Activated T-helper 1 cell treated with anti-CD3 and anti-CD28 coated beads, Interleukin-12 subunit alpha, Interleukin-12 subunit beta, Interleukin-2, Interleukin-4 antibody, amounts not matched to agents 30 ng/mL and 10 ng/mL and 1 ng/mL, durations not matched to agents 14 hours and 24 hours and 36 hours (primary cell): ENCODE data around the gene BTN3A1. TPM values are rescaled to one million over a fixed set of nuclear protein-coding genes. Genes with fewer than 3 reads are reported as not detected.
"Not testable (repeated sequence)": the region's sequence is repeated elsewhere in the genome, so short reads cannot be mapped to it uniquely, and the experiment has no call there.

Experiments
- DNase-seq: peaks from one replicate; pipeline ENCODE4 v3.0.0; 2021; ENCODE audit warnings: low spot score
- H3K27ac Mint-ChIP-seq: one replicate; pipeline ENCODE4 v1.8.0; 2021; ENCODE audit warnings: mild to moderate bottlenecking, mixed read lengths
- H3K27me3 Mint-ChIP-seq: one replicate; pipeline ENCODE4 v1.8.0; 2022; ENCODE audit warnings: mild to moderate bottlenecking, moderate library complexity, mixed read lengths; ENCODE audit not compliant: insufficient read depth
- H3K36me3 Mint-ChIP-seq: one replicate; pipeline ENCODE4 v1.8.0; 2021; ENCODE audit warnings: low read depth, mixed read lengths
- H3K4me1 Mint-ChIP-seq: one replicate; pipeline ENCODE4 v1.8.0; 2021; ENCODE audit warnings: low read depth, mixed read lengths
- H3K4me3 Mint-ChIP-seq: one replicate; pipeline ENCODE4 v1.8.0; 2021; ENCODE audit warnings: mild to moderate bottlenecking, moderate library complexity, mixed read lengths
- H3K9me3 Mint-ChIP-seq: one replicate; pipeline ENCODE4 v1.8.0; 2021; ENCODE audit warnings: mixed read lengths
- intact Hi-C: fragments of 100-400 bp; cut with micrococcal nuclease; formaldehyde crosslinking; loops from one replicate; pipeline ENCODE4 v1.15.1; 2024
- total RNA-seq: library from RNA; stranded (reverse); gene quantifications from 2 replicates; pipeline ENCODE4 v1.2.3, GENCODE V29; 2022

BTN3A1 gene
- total RNA-seq, 1 donor from 2014 or later, result 30.6 TPM

DNA sequence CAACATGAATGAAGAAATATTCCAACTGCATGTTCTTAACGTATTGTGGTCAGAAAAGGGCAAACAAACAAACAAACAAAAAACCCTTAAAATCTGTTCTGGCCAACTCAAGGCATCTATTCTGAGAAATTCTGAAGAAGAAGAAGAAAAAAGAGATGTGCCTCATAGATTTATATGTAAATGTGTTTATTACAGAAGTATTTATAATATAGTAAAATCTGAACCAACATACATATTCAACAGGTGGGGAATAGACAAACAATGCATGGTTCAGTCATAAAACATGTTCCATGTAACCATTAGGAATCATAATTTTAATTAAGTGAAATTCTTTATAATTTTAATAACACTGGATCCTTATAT lies 36.5 kb upstream of the BTN3A1 start:
- Mint-ChIP-seq H3K4me1 (peaks cover 56% of the 10 kb centered on the region), H3K36me3 (peaks cover 16% of the 10 kb centered on the region), H3K9me3 (no peaks in the 10 kb centered on the region), H3K27me3 (no peaks in the 10 kb centered on the region), H3K27ac (no peak overlapping the region), H3K4me3 (no peak overlapping the region)
- intact Hi-C loops, result loop anchor here (1.0 to 2.0 kb wide), 6 partner anchors 17 to 172 kb away; partner anchors contain the start of genes BTN2A2, BTN3A1 and BTN3A3
- no peak for DNase-seq

DNA sequence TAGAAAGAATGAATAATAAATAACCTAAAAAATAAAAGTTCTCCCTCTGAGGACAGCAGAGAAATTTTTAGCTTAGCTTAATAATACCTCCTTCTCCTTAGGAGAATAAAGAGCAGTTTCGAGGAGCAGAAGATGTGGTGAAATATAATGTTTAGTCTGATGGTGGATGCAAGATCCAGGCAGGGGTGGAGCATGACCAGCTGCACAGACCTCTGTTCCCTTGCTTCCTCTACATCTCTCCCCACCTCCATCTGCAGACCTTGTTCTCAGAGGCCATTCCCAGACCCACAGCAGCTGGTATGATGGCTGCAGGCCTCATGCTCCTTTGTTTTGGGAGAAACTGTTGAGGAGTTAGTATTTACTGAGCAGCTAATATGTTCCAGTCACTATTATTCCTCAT lies 35.6 kb upstream of the BTN3A1 start:
- Mint-ChIP-seq H3K36me3 (peaks cover 22% of the 10 kb centered on the region), H3K27me3 (no peaks in the 10 kb centered on the region), H3K4me1 (peaks cover 53% of the 10 kb centered on the region), H3K4me3 (peak overlapping the region; percentile 78), H3K27ac (peak overlapping the region; percentile 53), H3K9me3 (no peaks in the 10 kb centered on the region)
- DNase-seq, result no peak
- intact Hi-C loops, result no loop called here

DNA sequence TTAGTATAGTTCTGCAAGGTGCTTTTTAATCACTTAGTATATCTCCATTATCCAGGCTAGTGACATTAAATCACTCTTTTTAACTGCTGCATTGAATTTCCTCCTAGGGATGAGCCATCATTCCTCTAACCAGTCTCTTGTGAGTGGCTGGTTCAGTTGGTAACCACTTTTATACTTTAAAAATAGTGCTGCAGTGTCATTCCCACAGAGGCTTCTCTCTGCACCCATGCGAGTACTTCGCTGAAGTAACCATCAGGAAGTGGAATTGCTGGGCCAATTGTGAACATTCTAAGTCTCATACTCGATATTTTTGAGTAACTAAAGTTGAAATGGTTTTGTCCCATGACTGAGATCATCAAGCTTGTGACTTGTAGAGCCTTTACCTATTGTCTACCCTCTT lies 35.0 kb upstream of the BTN3A1 start:
- no peak for DNase-seq
- H3K9me3 Mint-ChIP-seq, result no peaks in the 10 kb centered on the region
- peak overlapping the region; percentile 78 for H3K4me3 Mint-ChIP-seq
- no peaks in the 10 kb centered on the region for H3K27me3 Mint-ChIP-seq
- peaks cover 25% of the 10 kb centered on the region for H3K36me3 Mint-ChIP-seq
- H3K4me1 Mint-ChIP-seq, result peaks cover 47% of the 10 kb centered on the region
- peak overlapping the region; percentile 53 for H3K27ac Mint-ChIP-seq
- intact Hi-C loops, result no loop called here

DNA sequence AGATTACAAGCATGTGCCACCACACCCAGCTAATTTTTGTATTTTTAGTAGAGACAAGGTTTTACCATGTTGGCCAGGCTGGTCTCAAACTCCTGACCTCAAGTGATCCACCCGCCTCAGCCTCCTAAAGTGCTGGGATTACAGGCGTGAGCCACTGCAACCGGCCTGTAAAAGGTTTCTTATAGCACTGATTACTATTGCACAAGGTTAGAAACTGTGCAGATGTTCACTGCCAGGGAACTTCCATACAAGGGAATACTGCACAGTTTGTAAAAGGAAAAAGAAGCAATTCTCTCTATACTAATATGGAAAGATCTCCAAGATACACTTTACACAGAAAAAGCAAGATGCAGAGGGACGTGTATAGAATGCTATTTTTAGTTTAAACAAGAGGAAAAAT lies 30.3 kb upstream of the BTN3A1 start:
- H3K27ac Mint-ChIP-seq, intact Hi-C loops, H3K4me3 Mint-ChIP-seq, H3K27me3 Mint-ChIP-seq, H3K9me3 Mint-ChIP-seq, DNase-seq: not testable (repeated sequence)
- Mint-ChIP-seq H3K36me3 (peaks cover 61% of the 10 kb centered on the region), H3K4me1 (peaks cover 31% of the 10 kb centered on the region)

DNA sequence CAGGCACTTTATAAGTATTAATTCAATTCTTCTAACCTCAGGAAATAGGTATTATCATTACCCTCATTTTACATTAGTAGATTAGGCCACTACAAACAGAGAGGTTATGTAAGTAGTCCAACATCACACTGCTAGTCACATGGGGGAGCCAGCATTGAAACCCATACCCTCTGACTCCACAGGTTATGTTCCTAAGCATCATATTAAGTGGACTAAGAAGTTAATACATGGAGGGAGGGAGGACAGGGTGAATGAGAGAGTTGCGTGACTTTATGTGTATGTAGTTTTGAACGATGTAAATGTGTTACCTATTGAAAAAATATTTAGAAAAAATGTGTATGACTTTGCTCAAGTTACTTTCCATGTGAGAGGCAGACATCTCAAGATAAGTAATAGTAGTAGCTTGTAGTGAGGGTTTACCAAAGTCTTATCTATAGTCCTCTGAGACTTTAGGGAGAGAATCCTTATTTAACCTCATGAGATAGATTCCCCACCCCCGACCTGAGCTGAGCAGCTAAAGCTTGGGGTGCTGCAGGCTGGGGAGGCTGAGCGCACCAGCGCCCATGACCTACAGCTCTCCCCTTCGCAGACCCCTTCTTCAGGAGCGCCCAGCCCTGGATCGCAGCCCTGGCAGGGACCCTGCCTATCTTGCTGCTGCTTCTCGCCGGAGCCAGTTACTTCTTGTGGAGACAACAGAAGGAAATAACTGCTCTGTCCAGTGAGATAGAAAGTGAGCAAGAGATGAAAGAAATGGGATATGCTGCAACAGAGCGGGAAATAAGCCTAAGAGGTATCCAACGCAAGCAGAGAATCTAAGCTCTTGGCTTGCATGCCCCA lies 29.5 kb upstream of the BTN3A1 start:
- H3K27me3 Mint-ChIP-seq, result no peaks in the 10 kb centered on the region
- no peaks in the 10 kb centered on the region for H3K9me3 Mint-ChIP-seq
- intact Hi-C loops, result no loop called here
- peaks cover 65% of the 10 kb centered on the region for H3K36me3 Mint-ChIP-seq
- H3K27ac Mint-ChIP-seq, result no peak overlapping the region
- H3K4me1 Mint-ChIP-seq, result peaks cover 24% of the 10 kb centered on the region
- no peak for DNase-seq
- no peak overlapping the region for H3K4me3 Mint-ChIP-seq

DNA sequence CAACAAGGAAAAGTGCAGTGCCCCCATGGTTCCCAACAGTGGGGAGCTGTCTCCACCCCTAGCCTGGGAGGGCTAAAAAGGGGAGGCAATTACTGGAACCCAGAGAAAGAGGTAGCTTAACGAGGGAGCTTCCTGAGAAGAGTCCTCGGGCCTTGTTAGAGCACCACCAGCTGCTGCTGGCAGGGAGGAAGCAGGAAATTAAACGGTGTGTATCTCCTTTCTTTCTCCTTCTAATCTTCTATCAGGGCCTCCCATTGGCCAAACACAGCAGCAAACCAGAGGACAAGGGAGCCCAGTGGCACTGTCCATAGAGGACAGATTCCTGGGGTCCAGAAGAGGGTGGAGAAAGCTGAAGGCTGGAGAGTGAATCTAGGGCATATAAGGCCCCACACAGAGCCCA lies 26.8 kb upstream of the BTN3A1 start:
- Mint-ChIP-seq H3K9me3 (no peaks in the 10 kb centered on the region), H3K36me3 (peaks cover 56% of the 10 kb centered on the region), H3K4me3 (no peak overlapping the region), H3K4me1 (peaks cover 20% of the 10 kb centered on the region), H3K27me3 (no peaks in the 10 kb centered on the region), H3K27ac (no peak overlapping the region)
- intact Hi-C loops, result no loop called here
- no peak for DNase-seq

DNA sequence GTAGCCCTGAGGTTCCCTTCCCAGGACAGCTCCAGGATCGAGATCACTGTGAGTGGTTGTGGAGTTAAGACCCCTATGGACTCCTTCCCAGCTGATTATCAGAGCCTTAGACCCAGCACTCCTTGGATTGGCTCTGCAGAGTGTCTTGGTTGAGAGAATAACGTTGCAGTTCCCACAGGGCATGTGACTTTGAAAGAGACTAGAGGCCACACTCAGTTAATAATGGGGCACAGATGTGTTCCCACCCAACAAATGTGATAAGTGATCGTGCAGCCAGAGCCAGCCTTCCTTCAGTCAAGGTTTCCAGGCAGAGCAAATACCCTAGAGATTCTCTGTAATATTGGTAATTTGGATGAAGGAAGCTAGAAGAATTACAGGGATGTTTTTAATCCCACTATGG lies 24.4 kb upstream of the BTN3A1 start:
- Mint-ChIP-seq H3K27me3 (no peaks in the 10 kb centered on the region), H3K9me3 (no peaks in the 10 kb centered on the region), H3K4me1 (peaks cover 20% of the 10 kb centered on the region), H3K27ac (no peak overlapping the region), H3K36me3 (peaks cover 42% of the 10 kb centered on the region), H3K4me3 (no peak overlapping the region)
- no peak for DNase-seq
- intact Hi-C loops, result no loop called here

DNA sequence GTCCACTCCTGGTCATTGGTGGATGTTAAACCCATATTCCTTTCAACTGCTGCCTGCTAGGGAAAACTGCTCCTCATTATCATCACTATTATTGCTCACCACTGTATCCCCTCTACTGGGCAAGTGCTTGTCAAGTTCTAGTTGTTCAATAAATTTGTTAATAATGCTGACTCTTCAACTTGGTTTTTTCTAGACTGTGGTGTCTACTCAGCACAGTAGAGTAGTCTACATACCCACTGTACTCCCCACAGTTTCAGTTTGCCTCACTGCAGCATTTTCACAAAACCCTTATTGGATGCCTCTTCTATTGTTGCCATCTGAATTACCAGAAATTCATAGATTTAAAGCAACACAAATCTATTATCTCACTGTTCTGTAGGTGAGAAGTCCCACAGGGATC lies 23.9 kb upstream of the BTN3A1 start:
- H3K27ac Mint-ChIP-seq, H3K9me3 Mint-ChIP-seq, DNase-seq, H3K4me3 Mint-ChIP-seq, intact Hi-C loops, H3K27me3 Mint-ChIP-seq: not testable (repeated sequence)
- peaks cover 24% of the 10 kb centered on the region for H3K4me1 Mint-ChIP-seq
- H3K36me3 Mint-ChIP-seq, result peaks cover 41% of the 10 kb centered on the region

DNA sequence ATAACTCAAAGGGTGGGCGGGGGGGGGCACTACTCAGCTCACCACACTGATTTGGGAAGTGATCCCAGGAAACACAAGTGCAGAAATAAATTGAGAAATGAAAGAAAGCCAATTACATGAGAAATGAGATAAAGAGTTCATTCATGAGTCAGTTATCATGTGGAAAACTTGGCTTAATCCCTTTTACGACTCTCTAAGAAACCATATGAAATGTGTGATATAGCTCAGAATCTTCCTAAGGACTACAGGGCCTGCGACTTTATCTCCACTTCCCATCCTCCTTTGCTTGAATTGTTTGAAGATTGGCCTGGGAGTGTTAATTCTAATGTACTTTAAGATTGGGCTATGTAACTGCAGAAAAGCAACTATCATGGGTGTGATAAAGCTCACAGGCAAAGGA lies 22.8 kb upstream of the BTN3A1 start:
- H3K27ac Mint-ChIP-seq, result peak overlapping the region; percentile 11
- H3K4me1 Mint-ChIP-seq, result peaks cover 30% of the 10 kb centered on the region
- peaks cover 31% of the 10 kb centered on the region for H3K36me3 Mint-ChIP-seq
- no peak for DNase-seq
- no peak overlapping the region for H3K4me3 Mint-ChIP-seq
- intact Hi-C loops, result no loop called here
- no peaks in the 10 kb centered on the region for H3K9me3 Mint-ChIP-seq
- no peaks in the 10 kb centered on the region for H3K27me3 Mint-ChIP-seq

DNA sequence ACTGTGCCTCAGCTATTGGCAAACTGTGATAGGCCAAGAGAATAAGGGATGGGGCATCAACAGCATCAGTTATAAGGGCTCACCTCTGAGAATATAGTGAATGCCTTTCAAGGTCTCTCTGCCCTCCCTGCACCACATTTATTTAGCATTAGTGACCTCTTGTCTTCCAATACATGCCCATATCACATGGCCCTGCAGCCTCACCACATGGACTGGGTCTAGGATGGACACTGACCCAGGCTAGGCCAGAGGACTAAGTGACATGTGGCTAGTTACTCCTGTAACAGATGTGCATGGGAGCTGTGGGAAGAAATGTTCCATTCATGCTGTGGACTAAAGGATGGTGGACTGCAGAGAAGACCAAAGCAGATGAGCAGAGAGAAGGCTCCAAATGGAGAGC lies 22.3 kb upstream of the BTN3A1 start:
- no peak overlapping the region for H3K27ac Mint-ChIP-seq
- intact Hi-C loops, result loop anchor here (5.0 kb wide), 1 partner anchor 37 kb away; no protein-coding TSS in a partner anchor

DNA sequence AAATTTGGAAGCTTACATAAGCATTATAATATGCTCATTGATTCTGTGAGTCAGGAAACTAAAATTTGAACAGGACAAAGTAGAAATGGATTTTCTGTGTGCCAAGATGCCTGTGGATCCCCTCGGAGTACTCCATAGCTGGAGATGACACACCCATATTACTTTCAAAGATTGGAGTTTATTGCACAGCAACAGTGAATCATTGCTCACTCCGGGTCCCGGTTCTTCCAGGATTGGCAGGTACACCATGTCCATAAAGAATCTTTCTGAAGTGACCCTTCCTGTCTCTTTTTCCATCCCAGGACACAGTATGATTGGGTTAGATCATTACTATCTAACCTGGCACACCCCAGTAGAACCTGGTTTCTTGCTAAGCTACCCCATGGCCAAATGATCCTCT lies 21.8 kb upstream of the BTN3A1 start:
- H3K9me3 Mint-ChIP-seq, result no peaks in the 10 kb centered on the region
- no peak overlapping the region for H3K27ac Mint-ChIP-seq
- peaks cover 31% of the 10 kb centered on the region for H3K36me3 Mint-ChIP-seq
- no peak overlapping the region for H3K4me3 Mint-ChIP-seq
- intact Hi-C loops, result loop anchor here (5.0 kb wide), 1 partner anchor 38 kb away; no protein-coding TSS in a partner anchor
- H3K4me1 Mint-ChIP-seq, result peaks cover 36% of the 10 kb centered on the region
- DNase-seq, result no peak
- no peaks in the 10 kb centered on the region for H3K27me3 Mint-ChIP-seq

More for the DNA sequence above, 22.3 kb upstream of the BTN3A1 start:
- DNase-seq, result no peak
- Mint-ChIP-seq H3K4me1 (peaks cover 33% of the 10 kb centered on the region), H3K27me3 (no peaks in the 10 kb centered on the region), H3K36me3 (peaks cover 30% of the 10 kb centered on the region), H3K4me3 (no peak overlapping the region), H3K9me3 (no peaks in the 10 kb centered on the region)

DNA sequence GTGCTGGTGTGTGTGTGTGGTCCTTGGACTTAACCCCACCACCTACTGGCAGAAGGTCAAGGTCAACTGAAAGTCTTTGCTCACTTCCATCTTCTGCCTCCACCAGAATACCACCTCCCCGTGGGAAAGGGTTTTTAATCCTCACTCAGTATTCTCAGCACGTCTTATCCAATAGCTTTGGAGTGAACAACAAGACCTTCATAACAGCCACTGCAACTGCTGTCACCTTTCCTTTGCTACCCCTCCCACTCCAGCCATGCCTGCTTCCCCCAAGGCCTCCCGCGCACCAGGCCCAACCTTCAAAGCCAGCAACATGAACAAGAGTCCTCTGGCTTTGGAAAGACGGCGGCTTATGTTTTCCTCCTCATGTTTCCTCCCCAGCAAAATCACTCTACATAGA lies 20.0 kb upstream of the BTN3A1 start:
- H3K36me3 Mint-ChIP-seq, result peaks cover 22% of the 10 kb centered on the region

DNA sequence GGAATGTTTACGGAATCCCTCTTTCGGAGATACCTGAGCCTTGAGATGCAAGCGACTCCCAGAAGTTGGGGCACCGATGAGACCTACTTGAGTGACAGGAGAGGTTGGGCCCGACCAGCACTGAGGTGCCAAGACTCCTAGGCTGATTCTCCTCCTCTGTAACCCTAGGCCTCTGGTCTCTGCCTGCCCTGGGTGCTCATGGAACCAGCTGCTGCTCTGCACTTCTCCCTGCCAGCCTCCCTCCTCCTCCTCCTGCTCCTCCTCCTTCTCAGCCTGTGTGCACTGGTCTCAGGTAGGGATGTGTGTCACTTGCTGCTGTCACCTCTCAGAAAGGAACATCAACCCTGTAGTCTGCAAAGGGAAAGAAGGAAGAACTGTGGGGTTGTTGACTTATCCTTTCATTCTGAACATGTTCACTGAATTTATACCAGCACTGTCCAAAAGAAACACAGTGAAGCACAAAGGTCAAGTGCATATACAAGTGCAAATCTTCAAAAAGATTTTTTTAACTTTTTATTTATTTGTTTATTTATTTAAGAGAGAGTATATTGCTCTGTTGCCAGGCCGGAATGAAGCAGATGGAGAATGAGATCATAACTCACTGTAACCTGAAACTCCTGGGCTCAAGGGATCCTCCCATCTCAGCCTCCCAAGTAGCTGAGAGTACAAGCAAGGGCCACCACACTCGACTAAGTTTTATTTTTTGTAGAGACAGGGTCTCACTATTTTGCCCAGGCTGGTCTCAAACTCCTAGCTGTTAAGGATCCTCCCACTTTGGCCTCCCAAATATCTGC lies 18.3 kb upstream of the BTN3A1 start:
- H3K4me1 Mint-ChIP-seq, result peaks cover 57% of the 10 kb centered on the region
- peak overlapping the region; percentile 95 for H3K4me3 Mint-ChIP-seq
- intact Hi-C loops, result loop anchor here (1.0 to 5.0 kb wide), 7 partner anchors 18 to 90 kb away; partner anchors contain the start of genes BTN2A1, BTN3A1, BTN3A2 and BTN3A3

More for the DNA sequence above, 20.0 kb upstream of the BTN3A1 start:
- Mint-ChIP-seq H3K27me3 (no peaks in the 10 kb centered on the region), H3K4me1 (peaks cover 53% of the 10 kb centered on the region), H3K27ac (peak overlapping the region; percentile 59), H3K4me3 (peak overlapping the region; percentile 95), H3K9me3 (no peaks in the 10 kb centered on the region)
- intact Hi-C loops, result loop anchor here (2.0 to 5.0 kb wide), 3 partner anchors 17 to 40 kb away; partner anchors contain the start of gene BTN3A2
- no peak for DNase-seq

More for the DNA sequence above, 18.3 kb upstream of the BTN3A1 start:
- no peak for DNase-seq
- Mint-ChIP-seq H3K27ac (peak overlapping the region; percentile 90), H3K27me3 (no peaks in the 10 kb centered on the region), H3K9me3 (no peaks in the 10 kb centered on the region), H3K36me3 (peaks cover 21% of the 10 kb centered on the region)
